IPS-18a (cell line): Measurements from ENCODE around the gene PLEKHA4.
"Not testable (repeated sequence)": the region's sequence is repeated elsewhere in the genome, so short reads cannot be mapped to it uniquely, and the experiment has no call there.

Source experiments
- H3K27ac ChIP-seq: one replicate; pipeline ENCODE4 v1.5.1; 2013; ENCODE audit warnings: low read length
- H3K27me3 ChIP-seq: one replicate; pipeline ENCODE4 v1.6.1; 2013; ENCODE audit warnings: mild to moderate bottlenecking, low read length; ENCODE audit not compliant: control insufficient read depth, insufficient read depth
- H3K36me3 ChIP-seq: one replicate; pipeline ENCODE4 v1.6.1; 2013; ENCODE audit warnings: low read depth, low read length; ENCODE audit not compliant: control insufficient read depth
- H3K4me1 ChIP-seq: one replicate; pipeline ENCODE4 v1.6.1; 2013; ENCODE audit warnings: low read depth, low read length; ENCODE audit not compliant: control insufficient read depth
- H3K4me3 ChIP-seq: one replicate; pipeline ENCODE4 v1.5.1; 2013; ENCODE audit warnings: low read length
- H3K9ac ChIP-seq: one replicate; pipeline ENCODE4 v1.6.1; 2013; ENCODE audit warnings: mild to moderate bottlenecking, low read length, moderate library complexity
- H3K9me3 ChIP-seq: one replicate; pipeline ENCODE4 v1.6.1; 2013; ENCODE audit warnings: low read depth, low read length; ENCODE audit not compliant: control insufficient read depth

The PLEKHA4 gene

GRCh38 chr19:48858984-48859710, 9.3 kb downstream of the PLEKHA4 start:
- no peak overlapping the region for H3K9ac ChIP-seq
- no peaks in the 10 kb centered on the region for H3K27me3 ChIP-seq
- H3K4me3 ChIP-seq: no peak overlapping the region
- H3K27ac ChIP-seq: no peak overlapping the region
- no peaks in the 10 kb centered on the region for H3K4me1 ChIP-seq
- H3K9me3 ChIP-seq: no peaks in the 10 kb centered on the region
- no peaks in the 10 kb centered on the region for H3K36me3 ChIP-seq

- H3K9ac ChIP-seq: no peak overlapping the region
- H3K4me3 ChIP-seq: no peak overlapping the region
- no peaks in the 10 kb centered on the region for H3K4me1 ChIP-seq
- no peaks in the 10 kb centered on the region for H3K27me3 ChIP-seq
- no peaks in the 10 kb centered on the region for H3K9me3 ChIP-seq
- peaks cover 3% of the 10 kb centered on the region for H3K36me3 ChIP-seq
- no peak overlapping the region for H3K27ac ChIP-seq
Measured at GRCh38 chr19:48856921-48857320, 11.5 kb downstream of the PLEKHA4 start.

- no peak overlapping the region for H3K4me3 ChIP-seq
- peaks cover 3% of the 10 kb centered on the region for H3K36me3 ChIP-seq
- H3K27ac ChIP-seq: no peak overlapping the region
- no peaks in the 10 kb centered on the region for H3K4me1 ChIP-seq
- no peaks in the 10 kb centered on the region for H3K9me3 ChIP-seq
- no peak overlapping the region for H3K9ac ChIP-seq
- no peaks in the 10 kb centered on the region for H3K27me3 ChIP-seq
Measured at GRCh38 chr19:48854103-48854502, 14.3 kb downstream of the PLEKHA4 start.

- Histone ChIP-seq H3K27me3 (no peaks in the 10 kb centered on the region), H3K9me3 (no peaks in the 10 kb centered on the region), H3K27ac (no peak overlapping the region), H3K36me3 (peaks cover 3% of the 10 kb centered on the region), H3K4me1 (no peaks in the 10 kb centered on the region), H3K4me3 (no peak overlapping the region), H3K9ac (no peak overlapping the region)
Measured at GRCh38 chr19:48853483-48853882, 14.9 kb downstream of the PLEKHA4 start.

GRCh38 chr19:48852292-48852691, 16.1 kb downstream of the PLEKHA4 start:
- H3K9ac ChIP-seq: no peak overlapping the region
- H3K27ac ChIP-seq: no peak overlapping the region
- H3K36me3 ChIP-seq: peaks cover 3% of the 10 kb centered on the region
- no peak overlapping the region for H3K4me3 ChIP-seq
- no peaks in the 10 kb centered on the region for H3K9me3 ChIP-seq
- no peaks in the 10 kb centered on the region for H3K27me3 ChIP-seq
- H3K4me1 ChIP-seq: no peaks in the 10 kb centered on the region

GRCh38 chr19:48846659-48847058, 21.8 kb downstream of the PLEKHA4 start:
- H3K27me3 ChIP-seq, H3K9ac ChIP-seq, H3K36me3 ChIP-seq, H3K9me3 ChIP-seq, H3K4me3 ChIP-seq, H3K4me1 ChIP-seq, H3K27ac ChIP-seq: not testable (repeated sequence)

GRCh38 chr19:48845384-48845783, 23.0 kb downstream of the PLEKHA4 start:
- H3K36me3 ChIP-seq: no peaks in the 10 kb centered on the region
- H3K27ac ChIP-seq: no peak overlapping the region

GRCh38 chr19:48844472-48844871, 23.9 kb downstream of the PLEKHA4 start:
- Histone ChIP-seq H3K4me3 (no peak overlapping the region), H3K36me3 (no peaks in the 10 kb centered on the region), H3K9me3 (no peaks in the 10 kb centered on the region), H3K27ac (no peak overlapping the region), H3K27me3 (no peaks in the 10 kb centered on the region), H3K9ac (no peak overlapping the region), H3K4me1 (no peaks in the 10 kb centered on the region)

More at GRCh38 chr19:48845384-48845783, 23.0 kb downstream of the PLEKHA4 start:
- no peaks in the 10 kb centered on the region for H3K9me3 ChIP-seq
- no peak overlapping the region for H3K4me3 ChIP-seq
- no peaks in the 10 kb centered on the region for H3K27me3 ChIP-seq
- H3K9ac ChIP-seq: no peak overlapping the region
- H3K4me1 ChIP-seq: no peaks in the 10 kb centered on the region

- H3K4me1 ChIP-seq: no peaks in the 10 kb centered on the region
- no peak overlapping the region for H3K9ac ChIP-seq
- no peaks in the 10 kb centered on the region for H3K27me3 ChIP-seq
- H3K9me3 ChIP-seq: no peaks in the 10 kb centered on the region
- no peak overlapping the region for H3K27ac ChIP-seq
- no peaks in the 10 kb centered on the region for H3K36me3 ChIP-seq
- no peak overlapping the region for H3K4me3 ChIP-seq
Measured at GRCh38 chr19:48842789-48843162, 25.6 kb downstream of the PLEKHA4 start.

- H3K36me3 ChIP-seq: no peaks in the 10 kb centered on the region
- H3K4me3 ChIP-seq: no peak overlapping the region
- H3K9me3 ChIP-seq: no peaks in the 10 kb centered on the region
- H3K9ac ChIP-seq: no peak overlapping the region
- H3K27ac ChIP-seq: no peak overlapping the region
- H3K27me3 ChIP-seq: no peaks in the 10 kb centered on the region
- H3K4me1 ChIP-seq: no peaks in the 10 kb centered on the region
Measured at GRCh38 chr19:48841571-48841970, 26.8 kb downstream of the PLEKHA4 start.

GRCh38 chr19:48841047-48841446, 27.4 kb downstream of the PLEKHA4 start:
- Histone ChIP-seq H3K36me3 (no peaks in the 10 kb centered on the region), H3K9ac (no peak overlapping the region), H3K4me3 (no peak overlapping the region), H3K4me1 (no peaks in the 10 kb centered on the region), H3K27me3 (no peaks in the 10 kb centered on the region), H3K27ac (no peak overlapping the region), H3K9me3 (no peaks in the 10 kb centered on the region)

- Histone ChIP-seq H3K27ac (no peak overlapping the region), H3K4me1 (no peaks in the 10 kb centered on the region), H3K27me3 (no peaks in the 10 kb centered on the region), H3K36me3 (no peaks in the 10 kb centered on the region), H3K9me3 (no peaks in the 10 kb centered on the region), H3K9ac (peak overlapping the region; percentile 16), H3K4me3 (peak overlapping the region; percentile 53)
Measured at GRCh38 chr19:48837687-48838086, 30.7 kb downstream of the PLEKHA4 start.
